G401.6 (cell line): ENCODE data around the gene PRELID3B.

Source experiments
- FAIRE-seq: peaks from 2 replicates; lab custom pipeline; 2012; peaks lifted over from hg19 to GRCh38; lab: Jason Lieb, UNC

The PRELID3B gene

GRCh38 chr20:59008715-59009336 lies 33.8 kb downstream of the PRELID3B start:
- no peak for FAIRE-seq

- FAIRE-seq = no peak
Observed at GRCh38 chr20:59007665-59008511, 34.7 kb downstream of the PRELID3B start.

DNA sequence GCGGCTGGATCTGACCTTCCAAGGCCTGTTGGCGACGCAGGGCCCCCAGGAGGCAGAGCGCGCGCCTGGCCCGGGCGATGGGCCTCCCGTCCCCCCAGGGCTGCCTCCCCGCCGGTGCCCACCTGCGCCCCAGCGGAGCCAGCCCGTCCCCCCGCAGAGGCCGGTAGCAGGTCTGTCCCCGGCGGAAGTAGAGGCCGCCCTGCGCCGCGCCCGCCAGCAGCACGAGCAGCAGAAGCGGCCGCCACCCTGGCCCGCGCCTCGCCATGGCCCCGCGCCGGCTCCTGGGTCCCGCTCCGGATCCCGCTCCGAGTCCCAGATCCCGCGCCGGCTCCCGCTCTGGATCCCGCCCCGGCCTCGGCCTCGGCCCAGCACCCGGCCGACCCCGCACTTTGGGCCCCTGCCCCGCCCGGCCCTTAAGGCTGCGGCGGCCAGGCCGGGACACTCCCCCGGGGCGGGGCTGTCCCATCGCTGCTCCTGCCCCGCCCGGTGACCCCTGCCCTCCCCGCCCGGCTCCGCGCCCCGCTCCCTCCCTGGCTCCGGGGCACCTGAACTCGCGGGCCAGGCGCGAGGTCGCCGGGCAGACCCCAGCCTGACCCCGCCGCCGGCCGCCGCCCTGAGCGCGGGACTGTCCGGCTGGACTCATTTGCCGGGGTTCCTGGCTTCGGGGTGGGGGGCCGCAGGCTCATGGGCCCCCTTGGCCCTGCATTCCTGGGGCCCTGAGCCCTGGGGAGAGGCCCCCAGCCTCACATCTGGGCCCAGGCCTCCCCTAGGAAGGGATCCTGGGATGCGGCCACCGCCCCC lies 35.5 kb downstream of the PRELID3B start, which contains the start of gene CTSZ:
Gene CTSZ, minus strand, starts transcription at position 391 of the 801 bp plus-strand sequence. Its CDS starts 126 bp downstream, at position 265.
- FAIRE-seq = no peak

GRCh38 chr20:59006167-59006863 lies 36.3 kb downstream of the PRELID3B start:
- FAIRE-seq = no peak

DNA sequence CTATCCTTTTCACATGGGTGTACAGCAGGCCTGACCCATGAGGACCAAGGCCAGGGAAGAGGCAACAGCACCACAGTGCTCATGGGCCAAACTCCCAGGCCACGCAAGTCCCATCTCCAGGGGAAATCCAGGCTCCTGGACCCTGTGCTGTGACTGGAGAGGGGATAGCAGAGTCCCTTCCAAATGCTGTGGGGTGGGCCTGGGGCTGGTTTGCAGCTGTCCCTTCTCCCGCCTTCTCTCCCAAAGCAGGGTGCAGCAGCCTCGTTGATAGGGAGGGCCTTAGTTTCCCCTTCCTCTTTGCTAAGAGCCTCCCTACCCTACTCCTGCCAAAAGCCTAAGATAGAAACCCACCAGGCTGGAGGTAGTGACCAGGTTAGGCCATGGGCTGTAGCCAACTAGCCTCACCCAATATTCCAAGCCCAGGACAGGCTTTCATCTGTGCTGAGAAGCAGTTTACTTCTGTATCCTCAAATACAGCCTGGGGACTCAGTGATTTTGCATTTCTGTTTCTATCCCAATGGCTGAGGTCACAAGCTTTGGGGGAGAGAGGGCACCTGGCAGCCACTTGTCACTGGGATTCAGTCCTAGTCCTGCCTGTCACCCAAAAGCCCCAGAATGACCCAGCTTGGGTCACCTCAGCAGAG lies 36.9 kb downstream of the PRELID3B start:
- no peak for FAIRE-seq

DNA sequence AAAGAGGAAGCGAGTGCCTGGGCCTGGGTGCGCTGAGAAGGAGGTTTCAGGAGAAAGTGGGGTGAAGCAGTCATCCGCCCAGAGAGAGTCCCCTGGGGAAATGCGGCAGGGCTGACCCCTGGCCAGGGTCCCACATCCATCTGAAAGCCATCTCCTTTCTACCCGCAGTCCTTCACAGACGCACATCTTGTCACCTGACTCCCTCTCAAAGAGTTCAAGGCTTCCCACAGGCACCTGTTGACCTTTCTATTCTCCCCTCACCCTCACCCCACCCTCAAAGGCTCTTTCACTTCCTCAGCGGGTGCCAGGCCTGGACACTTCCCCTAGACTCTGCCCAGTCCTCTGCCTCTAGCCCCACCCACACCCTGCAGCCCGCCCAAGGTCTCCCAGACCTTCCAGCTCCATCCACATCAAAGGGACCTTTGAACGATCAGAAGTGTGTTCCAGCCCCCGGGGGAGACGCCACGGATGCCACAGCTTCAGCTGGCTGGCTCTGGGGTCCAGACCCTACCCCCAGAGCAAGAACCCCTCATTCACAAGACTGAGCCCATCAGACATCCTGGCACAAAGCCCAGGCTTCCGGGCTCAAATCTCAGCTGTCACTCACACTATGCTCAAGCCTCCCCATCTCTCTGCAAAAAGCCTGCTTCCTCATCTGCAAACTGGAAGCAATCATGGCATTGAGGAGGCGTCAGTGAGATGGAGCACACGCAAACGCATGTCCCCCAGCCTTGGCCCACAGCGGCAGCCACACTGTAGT lies 37.6 kb downstream of the PRELID3B start:
- no peak for FAIRE-seq

DNA sequence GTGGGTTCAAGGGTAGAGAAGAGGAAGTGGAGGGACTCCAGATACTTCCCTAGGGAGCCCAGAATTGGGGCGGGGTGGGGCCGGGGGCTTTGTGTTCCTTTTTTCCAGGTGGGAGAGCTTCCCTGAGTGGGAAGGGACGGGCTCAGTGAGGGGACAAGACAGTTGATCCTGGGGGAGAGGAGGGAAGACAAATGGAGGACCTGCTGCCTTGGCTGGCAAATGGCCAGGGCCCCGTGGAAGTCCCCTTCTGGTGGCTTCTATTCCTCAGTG lies 38.2 kb downstream of the PRELID3B start:
- no peak for FAIRE-seq

GRCh38 chr20:59003836-59004492 lies 38.6 kb downstream of the PRELID3B start:
- no peak for FAIRE-seq

DNA sequence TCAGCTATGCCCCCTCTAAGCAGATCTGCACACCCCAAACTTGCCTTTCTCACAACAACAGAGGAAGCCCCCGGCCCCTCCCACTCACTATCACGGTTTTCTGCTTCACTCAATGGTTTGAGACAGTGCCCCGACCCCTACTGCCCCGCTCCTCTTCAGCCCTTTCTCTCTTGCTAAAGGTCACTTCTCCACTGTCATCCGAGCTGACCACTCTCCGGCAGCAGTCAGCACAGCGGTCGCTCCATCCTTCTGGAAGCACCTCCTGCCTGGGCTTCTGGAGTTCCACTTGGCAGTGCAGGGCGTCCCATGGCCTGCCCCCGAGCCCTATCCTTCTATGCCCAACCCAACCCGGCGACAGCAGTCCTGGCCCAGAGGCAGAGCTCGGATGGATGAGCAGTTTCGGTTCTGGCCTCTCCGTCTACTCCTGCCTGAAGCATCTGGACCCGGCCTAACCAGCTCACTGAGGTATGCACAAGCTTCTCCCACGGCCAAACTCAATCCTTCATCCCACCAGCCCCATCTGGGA lies 39.6 kb downstream of the PRELID3B start:
- no peak for FAIRE-seq

DNA sequence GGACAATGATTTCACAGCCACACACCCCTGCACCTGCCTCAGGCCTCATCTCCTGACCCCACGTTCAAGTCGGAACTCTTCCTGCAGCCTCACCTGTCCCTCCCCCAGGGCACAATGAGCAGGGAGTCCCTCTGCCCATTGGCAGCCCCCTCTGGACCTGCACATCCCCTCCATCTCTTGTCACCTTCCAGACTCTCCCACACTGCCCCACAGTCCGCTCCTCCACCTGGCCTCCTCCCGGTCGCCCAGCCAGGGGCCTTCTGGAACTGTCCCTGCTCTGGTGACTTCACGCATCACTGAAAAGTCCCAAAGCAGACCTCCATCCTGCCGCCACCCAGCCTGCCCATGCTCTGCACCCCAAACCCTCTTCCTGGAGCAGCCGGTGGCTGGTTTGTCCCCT lies 40.2 kb downstream of the PRELID3B start:
- no peak for FAIRE-seq

- no peak for FAIRE-seq
Observed at GRCh38 chr20:59001449-59002171, 41.0 kb downstream of the PRELID3B start.

- FAIRE-seq = no peak
Observed at GRCh38 chr20:59001068-59001448, 41.5 kb downstream of the PRELID3B start.

DNA sequence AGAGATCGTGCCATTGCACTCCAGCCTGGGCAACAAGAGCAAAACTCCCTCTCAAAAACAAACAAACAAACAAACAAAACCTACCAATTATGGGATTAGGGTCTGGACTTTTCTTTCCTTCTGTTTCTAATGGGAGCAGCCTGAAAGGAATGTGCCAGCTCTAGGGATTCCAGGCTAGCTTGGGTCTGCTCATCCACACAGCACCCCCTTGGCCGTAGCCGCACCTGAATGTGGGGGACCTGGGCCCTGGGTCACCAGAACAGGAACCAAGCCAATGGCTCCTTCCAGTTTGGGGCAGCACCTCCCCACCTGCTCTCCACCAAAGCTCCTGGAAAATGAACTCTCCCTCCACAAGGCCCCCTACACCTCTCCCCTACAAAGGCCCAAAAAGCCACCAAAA lies 42.3 kb downstream of the PRELID3B start:
- FAIRE-seq = no peak

GRCh38 chr20:58998656-58999055 lies 43.9 kb downstream of the PRELID3B start:
- FAIRE-seq = no peak

DNA sequence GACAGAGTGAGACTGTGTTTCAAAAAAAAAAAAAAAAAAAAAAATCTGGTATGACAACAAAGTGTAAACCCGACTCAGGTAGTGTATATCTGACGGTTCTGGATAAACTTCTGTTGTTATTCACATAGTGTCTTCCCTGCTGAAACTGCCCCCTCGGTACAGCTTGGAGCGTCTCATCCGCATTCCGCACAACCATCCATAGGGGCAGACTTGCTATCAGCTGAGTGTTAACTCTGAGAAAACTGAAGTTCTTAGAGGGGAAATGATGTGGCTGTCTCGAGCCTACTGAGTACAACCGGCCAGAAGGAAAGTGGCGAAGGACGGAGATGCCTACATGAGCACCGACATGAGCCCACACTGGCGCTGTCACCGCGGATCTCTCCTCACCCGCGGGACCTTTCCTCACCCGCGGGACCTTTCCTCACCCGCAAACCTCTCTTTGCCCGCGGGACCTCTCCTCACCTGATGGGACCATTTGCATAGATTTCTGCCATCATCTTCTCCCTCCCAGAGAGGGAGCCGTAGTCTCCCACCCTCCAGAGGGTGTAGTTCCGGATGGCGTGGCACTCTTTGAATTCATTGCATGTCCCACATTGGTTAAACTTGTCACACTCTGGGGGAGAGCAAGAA lies 45.3 kb downstream of the PRELID3B start:
- no peak for FAIRE-seq

DNA sequence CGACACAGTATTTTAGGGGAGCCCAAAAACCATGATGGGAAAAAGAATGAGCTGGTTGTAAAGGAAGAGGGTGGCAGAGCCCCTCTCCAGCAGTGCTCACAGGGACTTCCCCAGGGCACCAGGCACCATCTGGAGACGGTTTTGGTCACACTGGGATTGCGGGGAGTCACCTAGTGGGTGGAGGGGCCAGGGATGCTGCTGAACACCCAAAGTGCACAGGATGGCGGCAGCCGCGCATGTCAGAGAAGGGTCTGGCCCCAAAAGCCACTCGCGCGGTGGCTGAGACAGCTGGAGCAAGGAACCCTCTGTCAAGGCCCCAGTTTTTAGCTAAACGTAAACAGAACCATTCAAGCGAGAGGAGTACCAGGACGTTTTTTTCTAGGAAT lies 46.4 kb downstream of the PRELID3B start:
- FAIRE-seq = no peak

DNA sequence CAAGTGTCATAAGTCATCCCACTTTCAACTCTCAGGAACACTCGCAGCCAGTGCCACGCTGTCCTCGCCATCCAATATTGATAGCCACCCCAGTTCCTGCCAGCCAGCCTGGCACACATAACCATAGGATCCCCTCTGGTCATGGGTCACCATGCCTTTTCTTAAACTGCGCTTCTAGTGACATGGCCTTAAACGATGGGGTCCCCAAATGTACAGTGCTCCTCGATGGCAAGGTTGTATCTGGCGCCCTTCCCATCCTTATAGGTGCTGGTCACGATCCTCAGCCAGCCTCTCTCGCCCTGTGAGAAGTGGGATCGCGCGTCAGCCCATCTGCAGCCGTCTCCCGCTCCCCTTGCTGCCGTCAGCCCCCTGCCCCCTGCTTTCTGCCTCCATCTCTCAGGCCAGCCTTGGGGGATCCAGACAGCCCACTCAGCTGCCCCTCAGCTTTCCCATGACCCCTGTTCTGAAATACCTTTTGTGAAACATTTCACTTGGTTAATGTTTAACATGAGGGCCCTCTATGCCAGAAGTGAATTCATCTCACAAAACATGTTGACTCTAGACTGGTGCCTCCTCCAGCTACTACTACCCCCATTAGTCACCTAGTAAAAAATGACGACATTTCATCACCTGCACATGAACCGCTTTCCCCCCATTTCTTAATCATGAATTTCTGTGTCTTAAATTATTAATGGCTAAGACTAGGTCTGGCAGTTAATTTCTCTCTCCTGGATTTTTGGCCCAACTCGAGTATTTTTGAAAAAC lies 46.9 kb downstream of the PRELID3B start:
- no peak for FAIRE-seq

- no peak for FAIRE-seq
Observed at GRCh38 chr20:58994390-58995159, 48.0 kb downstream of the PRELID3B start.
